H9 (cell line): ENCODE results near the gene SMC5. TPM values are rescaled to one million over a fixed set of nuclear protein-coding genes. Genes with fewer than 3 reads are reported as not detected.

Source experiments
- DNase-seq: peaks from one replicate; pipeline ENCODE4 v3.0.0-alpha.2; 2017
- H2AFZ ChIP-seq: one replicate; pipeline ENCODE4 v1.6.1; 2013; ENCODE audit warnings: mild to moderate bottlenecking, low read length, control low read depth, moderate library complexity
- H2AK5ac ChIP-seq: 2 replicates; pipeline ENCODE4 v1.6.1; 2013; ENCODE audit warnings: low read length, control low read depth, mixed read lengths; ENCODE audit not compliant: insufficient read length
- H2BK120ac ChIP-seq: one replicate; pipeline ENCODE4 v1.6.1; 2013; ENCODE audit warnings: low read depth, mild to moderate bottlenecking, low read length, control low read depth, inconsistent platforms; ENCODE audit not compliant: poor library complexity, severe bottlenecking
- H2BK12ac ChIP-seq: 2 replicates; pipeline ENCODE4 v1.6.1; 2013; ENCODE audit warnings: low read length, control low read depth, mixed read lengths, low read depth; ENCODE audit not compliant: insufficient read length
- H2BK15ac ChIP-seq: 2 replicates; pipeline ENCODE4 v1.6.1; 2013; ENCODE audit warnings: low read depth, low read length, control low read depth
- H2BK20ac ChIP-seq: one replicate; pipeline ENCODE4 v1.6.1; 2013; ENCODE audit warnings: low read depth, mild to moderate bottlenecking, low read length, control low read depth, inconsistent platforms; ENCODE audit not compliant: poor library complexity, severe bottlenecking
- H2BK5ac ChIP-seq: 2 replicates; pipeline ENCODE4 v1.6.1; 2013; ENCODE audit warnings: low read length, control low read depth, mixed read lengths; ENCODE audit not compliant: insufficient read length
- H3K14ac ChIP-seq: 2 replicates; pipeline ENCODE4 v1.6.1; 2013; ENCODE audit warnings: low read length, control low read depth; ENCODE audit not compliant: insufficient read depth
- H3K18ac ChIP-seq: 2 replicates; pipeline ENCODE4 v1.6.1; 2013; ENCODE audit warnings: low read depth, mild to moderate bottlenecking, mixed read lengths, low read length, control low read depth; ENCODE audit not compliant: insufficient read length
- H3K23ac ChIP-seq: 2 replicates; pipeline ENCODE4 v1.6.1; 2013; ENCODE audit warnings: low read length, control low read depth, mixed read lengths, low read depth; ENCODE audit not compliant: insufficient read length
- H3K23me2 ChIP-seq: 2 replicates; pipeline ENCODE4 v1.6.1; 2013; ENCODE audit warnings: low read depth, mild to moderate bottlenecking, mixed read lengths, low read length, control low read depth; ENCODE audit not compliant: insufficient read length, poor library complexity, severe bottlenecking
- H3K27ac ChIP-seq: 2 replicates; pipeline ENCODE4 v1.5.1; 2013; ENCODE audit warnings: low read length, control low read depth, mixed read lengths, low read depth; ENCODE audit not compliant: insufficient read length
- H3K27me3 ChIP-seq: 2 replicates; pipeline ENCODE4 v1.6.1; 2013; ENCODE audit warnings: low read length, control low read depth, inconsistent platforms; ENCODE audit not compliant: insufficient read depth
- H3K4ac ChIP-seq: 2 replicates; pipeline ENCODE4 v1.6.1; 2013; ENCODE audit warnings: low read depth, mild to moderate bottlenecking, control low read depth, inconsistent platforms, low read length, moderate library complexity
- H3K4me1 ChIP-seq: 2 replicates; pipeline ENCODE4 v1.6.1; 2013; ENCODE audit warnings: low read length, control low read depth, inconsistent platforms; ENCODE audit not compliant: insufficient read depth
- H3K4me2 ChIP-seq: 2 replicates; pipeline ENCODE4 v1.6.1; 2013; ENCODE audit warnings: low read length, control low read depth, mixed read lengths; ENCODE audit not compliant: insufficient read length, insufficient read depth
- H3K56ac ChIP-seq: 2 replicates; pipeline ENCODE4 v1.6.1; 2013; ENCODE audit warnings: low read depth, mild to moderate bottlenecking, mixed read lengths, low read length, control low read depth; ENCODE audit not compliant: insufficient read length
- H3K79me1 ChIP-seq: 2 replicates; pipeline ENCODE4 v1.6.1; 2013; ENCODE audit warnings: low read depth, mild to moderate bottlenecking, moderate library complexity, low read length, control low read depth, inconsistent platforms; ENCODE audit not compliant: insufficient read depth, poor library complexity, severe bottlenecking
- H3K79me2 ChIP-seq: 2 replicates; pipeline ENCODE4 v1.6.1; 2013; ENCODE audit warnings: low read length, control low read depth, inconsistent platforms; ENCODE audit not compliant: insufficient read depth
- H3K9ac ChIP-seq: 2 replicates; pipeline ENCODE4 v1.6.1; 2013; ENCODE audit warnings: low read length, control low read depth, mixed read lengths; ENCODE audit not compliant: insufficient read length; ENCODE audit errors: extremely low read depth
- H3K9me3 ChIP-seq: one replicate; pipeline ENCODE4 v1.6.1; 2013; ENCODE audit warnings: low read depth, low read length, inconsistent platforms; ENCODE audit not compliant: control insufficient read depth
- H3T11ph ChIP-seq: one replicate; pipeline ENCODE4 v1.6.1; 2013; ENCODE audit warnings: mild to moderate bottlenecking, low read length, control low read depth, inconsistent platforms
- H4K20me1 ChIP-seq: one replicate; pipeline ENCODE4 v1.6.1; 2013; ENCODE audit not compliant: control insufficient read depth, insufficient read length, insufficient read depth
- H4K5ac ChIP-seq: 2 replicates; pipeline ENCODE4 v1.6.1; 2013; ENCODE audit warnings: low read depth, mild to moderate bottlenecking, mixed read lengths, low read length, control low read depth; ENCODE audit not compliant: insufficient read length
- H4K8ac ChIP-seq: replicated peaks from 2 replicates; pipeline ENCODE4 v1.6.1; 2013; ENCODE audit warnings: low read length, control low read depth, mixed read lengths, low read depth; ENCODE audit not compliant: insufficient read length
- H4K91ac ChIP-seq: 2 replicates; pipeline ENCODE4 v1.6.1; 2013; ENCODE audit warnings: low read depth, mild to moderate bottlenecking, moderate library complexity, mixed read lengths, low read length, control low read depth; ENCODE audit not compliant: insufficient read length
- H3K27ac Mint-ChIP-seq, 3 experiments: 2 replicates in 2 of 3; 3 replicates in 1 of 3; pipeline ENCODE4 v1.8.0; 2020 to 2021; ENCODE audit warnings: mixed read lengths in 3 of 3, mild to moderate bottlenecking in 1 of 3, moderate library complexity in 1 of 3
- H3K27me3 Mint-ChIP-seq: 2 replicates; pipeline ENCODE4 v1.8.0; 2021; ENCODE audit warnings: low read depth, mild to moderate bottlenecking, moderate library complexity, mixed read lengths
- H3K36me3 Mint-ChIP-seq, 3 experiments: 2 replicates in 2 of 3; 3 replicates in 1 of 3; pipeline ENCODE4 v1.8.0; 2020 to 2021; ENCODE audit warnings: low read depth in 3 of 3, mixed read lengths in 3 of 3; ENCODE audit not compliant: insufficient read depth in 1 of 3
- H3K4me1 Mint-ChIP-seq, 2 experiments: 2 replicates each; pipeline ENCODE4 v1.8.0; 2020; ENCODE audit warnings: mixed read lengths in 2 of 2
- H3K4me3 Mint-ChIP-seq, 2 experiments: 2 replicates in 1 of 2; 3 replicates in 1 of 2; pipeline ENCODE4 v1.8.0; 2020 to 2021; ENCODE audit warnings: mild to moderate bottlenecking in 2 of 2, mixed read lengths in 2 of 2, moderate library complexity in 1 of 2
- H3K9me3 Mint-ChIP-seq, 2 experiments: 2 replicates in 1 of 2; 3 replicates in 1 of 2; pipeline ENCODE4 v1.8.0; 2020; ENCODE audit warnings: mild to moderate bottlenecking in 2 of 2, mixed read lengths in 2 of 2, moderate library complexity in 1 of 2
- WGBS: extraction: QIAGEN DNeasy Blood & Tissue Kit; methylation state at CpG from one replicate; pipeline ENCODE4 v1.1.7; 2013; ENCODE audit warnings: missing lambda C conversion rate, low lambda C conversion rate, mixed read lengths; ENCODE audit not compliant: insufficient read length; ENCODE audit errors: extremely low coverage; 5-methylcytosine and 5-hydroxymethylcytosine counted together
- long read RNA-seq: library from polyadenylated mRNA; unstranded; transcript quantifications from one replicate; pipeline ENCODE4 v2.0.0, GENCODE V29; 2020
- total RNA-seq: library from RNA; stranded (reverse); gene quantifications from 2 replicates; pipeline ENCODE4 v1.2.1, GENCODE V29; 2021
- TF ChIP-seq, protein P1 (sequence below): fragments of 200-600 bp; sonication (generic); conservative IDR thresholded peaks from 3 replicates; pipeline ENCODE4 v1.8.0; 2021; ENCODE audit warnings: antibody characterized with exemption, mild to moderate bottlenecking

SMC5 gene
- total RNA-seq: 27.6 and 29.6 TPM in 2 replicates
- long read RNA-seq, full-length matches to known transcripts: 1 of 159 reads
- long read RNA-seq, partial matches to known transcripts: 131 of 159 reads
- long read RNA-seq, other reads (novel, unspliced or antisense): 27 of 159 reads

DNA sequence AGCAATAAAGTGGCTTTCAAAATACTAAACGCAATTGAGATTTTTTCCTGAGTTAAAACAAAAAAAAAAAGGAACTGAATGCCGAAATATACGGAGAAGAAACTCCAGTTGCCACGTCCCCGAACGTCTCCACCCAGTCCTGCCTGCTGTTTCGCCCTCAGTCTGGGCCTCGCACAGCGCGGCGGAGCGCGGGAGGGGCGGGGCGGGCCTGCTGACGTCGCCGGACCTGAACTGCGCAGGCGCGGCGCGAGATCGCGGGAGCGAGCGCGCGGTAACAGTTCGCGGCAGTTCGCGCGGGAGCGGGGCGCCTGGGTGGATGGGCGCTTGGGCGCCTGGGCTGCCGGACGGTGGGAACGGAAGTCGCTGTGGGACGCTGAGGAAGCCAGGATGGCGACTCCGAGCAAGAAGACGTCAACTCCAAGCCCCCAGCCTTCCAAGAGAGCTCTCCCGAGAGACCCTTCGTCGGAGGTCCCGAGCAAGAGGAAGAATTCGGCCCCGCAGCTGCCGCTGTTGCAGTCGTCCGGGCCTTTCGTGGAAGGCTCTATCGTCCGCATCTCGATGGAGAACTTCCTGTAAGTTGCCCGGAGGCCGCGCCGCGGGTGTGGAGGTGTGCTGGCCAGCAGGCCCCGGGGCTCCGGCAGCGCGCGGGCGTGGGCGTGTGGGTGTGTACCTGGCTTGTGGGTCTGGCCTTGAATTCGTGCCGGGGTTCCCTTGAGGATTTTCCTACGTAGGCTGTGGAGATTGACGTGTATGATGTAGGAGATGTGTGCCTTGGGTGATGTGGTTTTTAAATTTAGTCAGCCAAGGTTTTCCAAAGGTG, at the start of gene SMC5:
TSS of gene SMC5 (plus strand) at position 287 of the 820 bp plus-strand sequence. CDS start at position 388, 101 bp downstream.
- H4K91ac ChIP-seq: no peak within 1 kb of the TSS
- no peak within 1 kb of the TSS for H4K8ac ChIP-seq
- peak within 1 kb of the TSS; percentile 94 for H2AFZ ChIP-seq
- no peak within 1 kb of the TSS for H3T11ph ChIP-seq
- H2BK12ac ChIP-seq: peak within 1 kb of the TSS; percentile 25
- no peak within 1 kb of the TSS for H2BK20ac ChIP-seq
- TF ChIP-seq, protein P1, sequence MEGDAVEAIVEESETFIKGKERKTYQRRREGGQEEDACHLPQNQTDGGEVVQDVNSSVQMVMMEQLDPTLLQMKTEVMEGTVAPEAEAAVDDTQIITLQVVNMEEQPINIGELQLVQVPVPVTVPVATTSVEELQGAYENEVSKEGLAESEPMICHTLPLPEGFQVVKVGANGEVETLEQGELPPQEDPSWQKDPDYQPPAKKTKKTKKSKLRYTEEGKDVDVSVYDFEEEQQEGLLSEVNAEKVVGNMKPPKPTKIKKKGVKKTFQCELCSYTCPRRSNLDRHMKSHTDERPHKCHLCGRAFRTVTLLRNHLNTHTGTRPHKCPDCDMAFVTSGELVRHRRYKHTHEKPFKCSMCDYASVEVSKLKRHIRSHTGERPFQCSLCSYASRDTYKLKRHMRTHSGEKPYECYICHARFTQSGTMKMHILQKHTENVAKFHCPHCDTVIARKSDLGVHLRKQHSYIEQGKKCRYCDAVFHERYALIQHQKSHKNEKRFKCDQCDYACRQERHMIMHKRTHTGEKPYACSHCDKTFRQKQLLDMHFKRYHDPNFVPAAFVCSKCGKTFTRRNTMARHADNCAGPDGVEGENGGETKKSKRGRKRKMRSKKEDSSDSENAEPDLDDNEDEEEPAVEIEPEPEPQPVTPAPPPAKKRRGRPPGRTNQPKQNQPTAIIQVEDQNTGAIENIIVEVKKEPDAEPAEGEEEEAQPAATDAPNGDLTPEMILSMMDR: no peak
- H2BK5ac ChIP-seq: no peak within 1 kb of the TSS
- Mint-ChIP-seq H3K9me3 (no peaks in the 10 kb centered on the region), H3K27me3 (peaks cover 2% of the 10 kb centered on the region; the same call in 1 of the 2 replicates), H3K4me1 (peaks cover 45 to 50% of the 10 kb centered on the region in 2 experiments), H3K36me3 (peaks cover 14 to 20% (median 18%) of the 10 kb centered on the region in 3 experiments), H3K27ac (peak within 1 kb of the TSS; percentile 85 to 95 (median 88)), H3K4me3 (peak within 1 kb of the TSS; percentile 89 to 97)
- H4K5ac ChIP-seq: peak within 1 kb of the TSS; percentile 63
- DNase-seq: peak; percentile 90
- peak within 1 kb of the TSS; percentile 92 for H3K4me2 ChIP-seq
- H3K4me1 ChIP-seq: no peaks in the 10 kb centered on the region
- H3K18ac ChIP-seq: peak within 1 kb of the TSS; percentile 77
- H3K14ac ChIP-seq: peak within 1 kb of the TSS; percentile 93
- H2BK120ac ChIP-seq: no peak within 1 kb of the TSS
- peaks cover 9% of the 10 kb centered on the region for H3K79me1 ChIP-seq
- H3K23me2 ChIP-seq: peaks cover 4% of the 10 kb centered on the region
- no peaks in the 10 kb centered on the region for H4K20me1 ChIP-seq
- no peaks in the 10 kb centered on the region for H3K27me3 ChIP-seq
- no peaks in the 10 kb centered on the region for H3K9me3 ChIP-seq
- H3K23ac ChIP-seq: no peak within 1 kb of the TSS
- H3K79me2 ChIP-seq: peaks cover 19% of the 10 kb centered on the region; the same call in 1 of the 2 replicates
- H3K9ac ChIP-seq: peak within 1 kb of the TSS; percentile 87
- no peak within 1 kb of the TSS for H3K27ac ChIP-seq
- no peak within 1 kb of the TSS for H2AK5ac ChIP-seq
- no peak within 1 kb of the TSS for H2BK15ac ChIP-seq
- no CpG with 5 or more reads among the region's 75 CpGs for WGBS
- no peak within 1 kb of the TSS for H3K56ac ChIP-seq
- H3K4ac ChIP-seq: no peak within 1 kb of the TSS; the same call in 1 of the 2 replicates
